NCI-H748 treated with DMSO at 0.1 percent for 48 hours (cell line): Measurements from ENCODE around the gene ANGEL2.
"Not testable (repeated sequence)": the region's sequence is repeated elsewhere in the genome, so short reads cannot be mapped to it uniquely, and the experiment has no call there.

ENCODE experiments used
- DNase-seq: peaks from one replicate; lab custom pipeline; 2025; lab: John Stamatoyannopoulos, UW

Gene ANGEL2

GRCh38 chr1:213015099-213016050 lies at the start of gene ANGEL2:
Gene ANGEL2, minus strand, starts transcription at chr1:213015867. Its CDS starts 196 bp downstream, at chr1:213015671.
- DNase-seq, result peak; percentile 75

- DNase-seq, result peak; percentile 20
Measured at GRCh38 chr1:213061263-213061662, 45.6 kb upstream of the ANGEL2 start.

- peak; percentile 65 for DNase-seq
Measured at GRCh38 chr1:213060836-213061235, 45.2 kb upstream of the ANGEL2 start.

GRCh38 chr1:213057264-213058059 lies 41.8 kb upstream of the ANGEL2 start:
- DNase-seq, result no peak

- DNase-seq, result no peak
Measured at GRCh38 chr1:213055767-213056166, 40.1 kb upstream of the ANGEL2 start.

- DNase-seq, result no peak
Measured at GRCh38 chr1:213054733-213055591, 39.3 kb upstream of the ANGEL2 start.

GRCh38 chr1:213054142-213054541 lies 38.5 kb upstream of the ANGEL2 start:
- DNase-seq, result no peak

GRCh38 chr1:213053455-213053854 lies 37.8 kb upstream of the ANGEL2 start:
- DNase-seq, result no peak

GRCh38 chr1:213051881-213052202 lies 36.2 kb upstream of the ANGEL2 start:
- DNase-seq, result no peak

- peak; percentile 26 for DNase-seq
Measured at GRCh38 chr1:213051127-213051880, 35.6 kb upstream of the ANGEL2 start, which contains the start of gene RPS6KC1. Gene RPS6KC1, plus strand, starts transcription at chr1:213051241. Its CDS starts 164 bp downstream, at chr1:213051405.

- DNase-seq, result no peak
Measured at GRCh38 chr1:213050745-213051126, 35.1 kb upstream of the ANGEL2 start.

- DNase-seq, result no peak
Measured at GRCh38 chr1:213049232-213049631, 33.6 kb upstream of the ANGEL2 start.

- peak; percentile 13 for DNase-seq
Measured at GRCh38 chr1:213045321-213046226, 29.9 kb upstream of the ANGEL2 start.

GRCh38 chr1:213041443-213041842 lies 25.8 kb upstream of the ANGEL2 start:
- DNase-seq, result no peak

- DNase-seq, result no peak
Measured at GRCh38 chr1:213035573-213035972, 19.9 kb upstream of the ANGEL2 start.

GRCh38 chr1:213034713-213035112 lies 19.0 kb upstream of the ANGEL2 start:
- no peak for DNase-seq

GRCh38 chr1:213032651-213033050 lies 17.0 kb upstream of the ANGEL2 start:
- no peak for DNase-seq

GRCh38 chr1:213027024-213027423 lies 11.4 kb upstream of the ANGEL2 start:
- not testable (repeated sequence) for DNase-seq

- DNase-seq, result no peak
Measured at GRCh38 chr1:213020016-213020415, 4.3 kb upstream of the ANGEL2 start.

GRCh38 chr1:213019450-213019849 lies 3.8 kb upstream of the ANGEL2 start:
- no peak for DNase-seq
